IPS-NIHi7 (cell line): ENCODE data around the gene EEF1A1.
"Not testable (repeated sequence)": the region's sequence is repeated elsewhere in the genome, so short reads cannot be mapped to it uniquely, and the experiment has no call there.

ENCODE experiments used
- DNase-seq: peaks from one replicate; pipeline ENCODE4 v3.0.0; 2012; ENCODE audit warnings: mixed read lengths; ENCODE audit errors: extremely low spot score

The EEF1A1 gene

DNA sequence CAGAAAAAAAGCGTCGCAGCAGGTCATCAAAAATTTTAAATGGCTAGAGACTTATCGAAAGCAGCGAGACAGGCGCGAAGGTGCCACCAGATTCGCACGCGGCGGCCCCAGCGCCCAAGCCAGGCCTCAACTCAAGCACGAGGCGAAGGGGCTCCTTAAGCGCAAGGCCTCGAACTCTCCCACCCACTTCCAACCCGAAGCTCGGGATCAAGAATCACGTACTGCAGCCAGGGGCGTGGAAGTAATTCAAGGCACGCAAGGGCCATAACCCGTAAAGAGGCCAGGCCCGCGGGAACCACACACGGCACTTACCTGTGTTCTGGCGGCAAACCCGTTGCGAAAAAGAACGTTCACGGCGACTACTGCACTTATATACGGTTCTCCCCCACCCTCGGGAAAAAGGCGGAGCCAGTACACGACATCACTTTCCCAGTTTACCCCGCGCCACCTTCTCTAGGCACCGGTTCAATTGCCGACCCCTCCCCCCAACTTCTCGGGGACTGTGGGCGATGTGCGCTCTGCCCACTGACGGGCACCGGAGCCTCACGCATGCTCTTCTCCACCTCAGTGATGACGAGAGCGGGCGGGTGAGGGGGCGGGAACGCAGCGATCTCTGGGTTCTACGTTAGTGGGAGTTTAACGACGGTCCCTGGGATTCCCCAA, at the start of gene EEF1A1:
TSS of gene EEF1A1 (minus strand) at position 345 of the 663 bp plus-strand sequence. CDS start 1,006 bp downstream, outside the sequence.
- peak; percentile 92 for DNase-seq

DNA sequence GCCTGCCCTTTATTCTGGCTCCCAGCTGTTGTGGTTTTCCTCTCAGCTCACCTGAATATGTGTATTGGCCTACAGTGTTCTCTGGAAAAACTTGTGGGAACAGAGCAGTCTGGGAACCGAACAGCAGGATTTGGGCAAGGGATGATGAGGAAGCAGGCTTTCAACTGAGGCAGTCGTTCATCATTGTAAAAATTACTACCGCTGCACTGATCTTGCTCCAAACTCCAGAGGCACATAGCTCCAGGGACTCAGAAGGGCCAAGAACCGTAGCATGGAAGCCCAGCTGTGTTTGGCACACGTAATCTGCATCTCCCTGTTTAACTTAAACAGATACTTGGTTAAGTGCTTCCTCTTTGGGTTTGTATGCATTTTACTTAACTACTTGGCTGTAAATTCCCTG, 48.3 kb upstream of the EEF1A1 start:
- no peak for DNase-seq

- DNase-seq: no peak
Observed at GRCh38 chr6:73566954-73567591, 46.2 kb upstream of the EEF1A1 start.

- not testable (repeated sequence) for DNase-seq
Observed at GRCh38 chr6:73566486-73566871, 45.6 kb upstream of the EEF1A1 start.

DNA sequence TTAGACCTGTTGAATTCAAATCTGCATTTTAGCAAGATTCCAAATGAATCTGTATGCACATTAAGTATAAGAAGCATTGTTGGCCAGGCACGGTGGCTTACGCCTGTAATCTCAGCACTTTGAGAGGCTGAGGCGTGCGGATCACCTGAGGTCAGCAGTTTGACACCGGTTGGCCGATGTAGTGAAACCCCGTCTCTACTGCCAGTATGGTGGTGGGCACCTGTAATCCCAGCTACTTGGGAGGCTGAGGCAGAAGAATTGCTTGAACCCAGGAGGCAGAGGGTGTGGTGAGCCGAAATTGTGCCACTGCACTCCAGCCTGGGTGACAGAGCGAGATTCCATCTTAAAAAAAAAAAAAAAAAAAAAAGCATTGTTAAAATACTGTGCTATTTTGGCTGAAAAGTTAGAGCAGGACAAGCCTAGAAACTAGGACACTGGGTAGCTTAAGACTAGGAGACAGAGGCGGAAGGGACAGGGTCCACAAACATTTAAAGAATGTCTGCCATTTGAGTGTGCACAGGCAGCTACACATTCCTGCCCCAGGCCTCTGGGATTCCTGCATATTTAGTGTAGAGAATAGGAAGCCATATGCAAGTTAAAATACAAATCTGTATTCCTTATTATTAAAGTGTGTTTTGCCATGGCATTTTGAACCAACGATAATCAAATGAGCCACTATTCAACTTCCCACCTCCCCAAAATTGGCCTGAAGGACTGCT, 45.1 kb upstream of the EEF1A1 start:
- DNase-seq: peak; percentile 72

DNA sequence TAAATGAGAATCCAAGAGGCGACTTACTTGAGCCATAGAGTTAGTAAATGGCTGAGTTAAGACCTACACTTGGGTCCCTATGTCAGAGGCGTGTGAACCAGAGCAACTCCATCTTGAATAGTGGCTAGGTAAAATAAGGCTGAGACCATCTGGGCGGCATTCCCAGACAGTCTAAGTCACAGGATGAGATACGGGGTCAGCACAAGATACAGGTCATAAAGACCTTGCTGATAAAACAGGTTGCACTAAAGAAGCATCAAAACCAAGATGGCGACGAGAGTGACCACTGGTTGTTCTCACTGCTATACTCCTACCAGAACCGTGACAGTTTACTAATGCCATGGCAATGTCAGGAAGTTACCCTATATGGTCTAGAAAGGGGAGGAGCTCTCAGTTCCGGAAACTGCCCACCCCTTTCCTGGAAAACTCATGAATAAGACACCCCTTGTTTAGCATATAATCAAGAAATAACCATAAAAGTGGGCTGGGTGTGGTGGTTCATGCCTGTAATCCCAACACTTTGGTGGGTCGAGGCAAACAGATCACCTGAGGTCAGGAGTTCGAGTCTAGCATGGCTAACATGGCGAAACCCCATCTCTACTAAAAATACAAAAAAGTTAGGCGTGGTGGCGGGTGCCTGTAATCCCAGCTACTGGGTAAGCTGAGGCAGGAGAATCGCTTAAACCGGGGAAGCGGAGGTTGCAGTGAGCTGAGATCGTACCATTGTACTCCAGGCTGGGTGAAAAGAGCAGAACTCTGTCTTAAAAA, 43.9 kb upstream of the EEF1A1 start:
- no peak for DNase-seq

- DNase-seq: no peak
Observed at GRCh38 chr6:73562558-73562957, 41.7 kb upstream of the EEF1A1 start.

GRCh38 chr6:73560853-73561407, 40.1 kb upstream of the EEF1A1 start:
- DNase-seq: no peak

GRCh38 chr6:73560182-73560732, 39.4 kb upstream of the EEF1A1 start:
- DNase-seq: no peak

- not testable (repeated sequence) for DNase-seq
Observed at GRCh38 chr6:73559399-73559794, 38.6 kb upstream of the EEF1A1 start.

- no peak for DNase-seq
Observed at GRCh38 chr6:73558624-73559398, 38.0 kb upstream of the EEF1A1 start.

DNA sequence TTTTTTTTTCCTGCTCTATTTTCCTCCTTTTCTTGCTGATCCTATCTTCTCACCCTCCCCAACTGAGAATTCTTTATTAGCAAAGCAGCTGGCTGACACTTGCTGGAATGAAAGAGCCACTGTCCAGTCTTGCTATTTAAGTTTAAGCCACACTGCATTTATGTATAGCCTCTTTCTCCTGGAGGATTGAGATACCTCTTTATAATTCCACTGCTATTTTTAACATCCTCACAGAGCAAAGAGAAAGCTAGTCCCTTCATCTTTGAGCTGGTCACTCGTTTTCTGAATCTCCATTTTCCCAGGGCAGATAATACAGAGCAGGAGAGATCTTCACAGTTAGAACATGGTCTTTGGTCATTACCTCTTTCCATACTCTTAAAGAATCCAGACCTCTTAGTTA, 36.0 kb upstream of the EEF1A1 start:
- no peak for DNase-seq

GRCh38 chr6:73555380-73555949, 34.6 kb upstream of the EEF1A1 start:
- not testable (repeated sequence) for DNase-seq

DNA sequence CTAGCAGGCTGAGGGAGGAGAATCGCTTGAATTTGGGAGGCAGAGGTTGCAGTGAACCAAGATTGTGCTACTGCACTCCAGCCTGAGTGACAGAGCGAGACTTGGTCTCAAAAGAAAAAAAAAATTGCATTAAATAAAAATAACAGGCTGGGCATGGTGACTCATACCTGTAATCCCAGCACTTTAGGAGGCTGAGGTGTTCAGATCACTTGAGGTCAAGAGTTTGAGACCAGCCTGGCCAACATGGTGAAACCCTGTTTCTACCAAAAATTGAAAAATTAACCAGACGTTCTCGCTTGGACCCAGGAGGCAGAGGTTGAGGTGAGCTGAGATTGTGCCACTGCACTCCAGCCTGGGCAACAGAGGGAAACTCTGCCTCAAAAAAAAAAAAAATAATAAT, 30.3 kb upstream of the EEF1A1 start:
- DNase-seq: not testable (repeated sequence)

GRCh38 chr6:73548458-73549446, 27.9 kb upstream of the EEF1A1 start:
- DNase-seq: no peak

DNA sequence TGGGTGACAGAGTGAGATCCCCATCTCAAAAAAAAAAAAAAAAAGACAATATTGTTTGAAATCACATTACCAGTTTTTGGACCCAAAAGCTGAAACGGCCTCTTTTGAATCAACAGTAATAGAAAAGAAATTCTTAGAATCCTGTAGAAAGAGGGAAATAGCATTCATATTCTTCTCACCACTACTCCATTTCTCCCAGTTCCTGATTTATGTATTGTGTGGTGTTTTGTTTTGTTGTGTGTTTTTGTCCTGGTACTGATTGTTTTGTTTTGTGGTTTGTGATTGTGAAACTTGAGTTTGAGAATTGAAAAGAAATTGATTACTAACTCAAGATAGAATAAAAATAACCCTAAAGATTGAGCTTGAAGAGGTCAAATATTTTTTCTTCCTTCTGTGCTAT, 26.2 kb upstream of the EEF1A1 start:
- no peak for DNase-seq

- no peak for DNase-seq
Observed at GRCh38 chr6:73542891-73543290, 22.1 kb upstream of the EEF1A1 start.

DNA sequence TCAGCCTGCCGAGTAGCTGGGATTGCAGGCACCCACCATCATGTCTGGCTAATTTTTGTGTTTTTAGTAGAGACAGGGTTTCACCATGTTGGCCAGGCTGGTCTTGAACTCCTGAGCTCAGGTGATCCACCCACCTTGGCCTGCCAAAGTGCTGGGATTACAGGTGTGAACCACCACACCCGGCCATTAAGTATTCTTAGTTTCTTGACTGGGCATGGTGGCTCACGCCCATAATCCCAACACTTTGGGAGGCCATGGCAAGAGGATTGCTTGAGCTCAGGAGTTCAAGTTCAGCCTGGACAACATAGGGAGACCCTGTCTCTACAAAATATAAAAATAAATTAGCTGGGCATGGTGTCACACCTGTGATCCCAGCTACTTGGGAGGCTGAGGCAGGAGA, 21.6 kb upstream of the EEF1A1 start:
- DNase-seq: not testable (repeated sequence)

GRCh38 chr6:73538116-73538779, 17.4 kb upstream of the EEF1A1 start:
- no peak for DNase-seq
